Measurements from ENCODE around the gene IL17C. TPM values are rescaled to one million over a fixed set of nuclear protein-coding genes. Genes with fewer than 3 reads are reported as not detected.
"Not testable (repeated sequence)": the region's sequence is repeated elsewhere in the genome, so short reads cannot be mapped to it uniquely, and the experiment has no call there.

Gene IL17C
- polyA plus RNA-seq, 4 donors, result not detected

- DNase-seq (ENCODE audit: low read depth in 4 of 4, low spot score in 3 of 4), result no peak
Observed at GRCh38 chr16:88655733-88656281, 17.4 kb downstream of the IL17C start.

- DNase-seq (ENCODE audit: low read depth in 4 of 4, low spot score in 3 of 4), result no peak
Observed at GRCh38 chr16:88656291-88656980, 18.1 kb downstream of the IL17C start.

- DNase-seq (ENCODE audit: low read depth in 4 of 4, low spot score in 3 of 4), result no peak
Observed at GRCh38 chr16:88657371-88657770, 19.0 kb downstream of the IL17C start.

DNA sequence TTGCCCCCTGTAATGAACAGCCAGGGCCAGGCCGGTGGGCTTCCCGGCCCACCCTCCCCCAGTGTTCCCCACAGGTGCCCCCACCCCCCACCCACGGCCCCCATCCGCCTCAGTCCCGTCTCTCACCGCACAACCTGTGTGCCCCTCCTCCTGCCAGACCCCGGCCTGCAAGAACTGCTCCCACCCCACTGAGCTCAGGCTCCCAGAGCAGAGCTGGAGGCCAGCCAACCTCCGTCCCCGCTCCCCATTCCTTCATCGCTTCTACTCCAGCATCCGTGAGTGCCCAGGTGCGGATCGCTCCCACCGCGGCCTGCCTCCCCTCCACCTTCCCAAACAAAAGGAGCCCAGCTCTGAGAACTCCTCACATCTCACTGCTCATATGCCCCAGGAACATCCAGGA, 20.3 kb downstream of the IL17C start:
- no peak for DNase-seq (ENCODE audit: low read depth in 4 of 4, low spot score in 3 of 4)

GRCh38 chr16:88659160-88659559, 20.8 kb downstream of the IL17C start:
- DNase-seq (ENCODE audit: low read depth in 4 of 4, low spot score in 3 of 4), result no peak

GRCh38 chr16:88661468-88661867, 23.1 kb downstream of the IL17C start:
- DNase-seq (ENCODE audit: low read depth in 4 of 4, low spot score in 3 of 4), result no peak

- DNase-seq (ENCODE audit: low read depth in 4 of 4, low spot score in 3 of 4), result no peak
Observed at GRCh38 chr16:88662222-88662842, 24.0 kb downstream of the IL17C start.

GRCh38 chr16:88662843-88663606, 24.7 kb downstream of the IL17C start, which contains the start of gene MVD:
TSS of gene MVD (minus strand) at chr16:88663091. CDS start at chr16:88663080, 11 bp downstream.
- DNase-seq (ENCODE audit: low read depth in 4 of 4, low spot score in 3 of 4), result peak; percentile 92 to 96 (median 94)

GRCh38 chr16:88665148-88665547, 26.8 kb downstream of the IL17C start:
- DNase-seq (ENCODE audit: low read depth in 4 of 4, low spot score in 3 of 4), result no peak

GRCh38 chr16:88665570-88665969, 27.2 kb downstream of the IL17C start:
- no peak for DNase-seq (ENCODE audit: low read depth in 4 of 4, low spot score in 3 of 4)

GRCh38 chr16:88667461-88667860, 29.1 kb downstream of the IL17C start:
- DNase-seq (ENCODE audit: low read depth in 4 of 4, low spot score in 3 of 4), result no peak

DNA sequence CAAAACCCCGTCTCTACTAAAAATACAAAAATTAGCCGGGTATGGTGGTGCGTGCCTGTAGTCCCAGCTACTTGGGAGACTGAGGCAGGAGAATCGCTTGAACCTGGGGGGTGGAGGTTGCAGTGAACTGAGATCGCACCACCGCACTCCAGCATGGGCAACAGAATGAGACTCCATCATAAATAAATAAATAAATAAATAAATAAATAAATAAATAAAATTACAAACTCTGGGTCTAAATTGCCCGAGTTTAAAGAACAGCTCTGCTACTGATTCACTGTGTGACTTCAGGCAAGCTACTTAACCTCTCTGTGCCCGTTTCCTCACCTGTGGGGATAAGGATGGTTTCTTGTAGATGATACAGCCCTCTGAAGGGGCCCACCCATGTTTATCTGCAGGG, 31.1 kb downstream of the IL17C start:
- not testable (repeated sequence) for DNase-seq (ENCODE audit: low read depth in 4 of 4, low spot score in 3 of 4)

- no peak for DNase-seq (ENCODE audit: low read depth in 4 of 4, low spot score in 3 of 4)
Observed at GRCh38 chr16:88669980-88670379, 31.6 kb downstream of the IL17C start.

- no peak for DNase-seq (ENCODE audit: low read depth in 4 of 4, low spot score in 3 of 4)
Observed at GRCh38 chr16:88671806-88672205, 33.4 kb downstream of the IL17C start.

- no peak for DNase-seq (ENCODE audit: low read depth in 4 of 4, low spot score in 3 of 4)
Observed at GRCh38 chr16:88672776-88673175, 34.4 kb downstream of the IL17C start.

DNA sequence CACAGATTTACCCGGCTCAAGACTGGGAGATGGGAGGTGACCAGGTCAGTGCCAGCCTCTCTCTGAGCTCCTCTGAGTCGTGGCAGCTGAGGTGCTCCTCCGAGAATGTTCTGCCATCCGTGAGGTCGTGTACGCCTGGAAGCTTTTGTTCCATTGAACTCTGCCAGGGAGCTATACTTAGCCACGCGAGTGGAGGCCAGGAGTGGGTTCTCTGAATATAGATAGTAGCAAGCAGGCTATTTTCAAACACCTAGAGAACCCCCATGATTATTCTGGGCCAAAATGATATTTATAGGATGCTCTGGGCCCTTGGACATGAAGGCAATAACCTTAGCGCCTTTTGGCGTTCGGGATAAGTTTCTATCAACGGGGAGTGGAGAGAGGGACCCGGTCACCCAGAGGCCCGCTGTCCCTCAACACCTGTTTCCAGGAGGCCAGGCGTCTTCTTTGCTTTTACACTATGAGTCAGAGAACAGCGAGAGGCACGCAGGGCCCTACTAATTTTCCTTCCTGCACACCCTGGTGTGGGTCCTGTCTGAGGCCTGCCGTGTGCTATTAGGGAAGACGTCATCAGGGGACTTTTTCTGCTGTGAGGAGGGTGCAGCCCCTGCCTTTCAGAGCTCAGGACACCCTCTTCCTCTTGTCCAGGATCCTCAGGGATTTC, 35.5 kb downstream of the IL17C start:
- DNase-seq (ENCODE audit: low read depth in 4 of 4, low spot score in 3 of 4), result no peak

DNA sequence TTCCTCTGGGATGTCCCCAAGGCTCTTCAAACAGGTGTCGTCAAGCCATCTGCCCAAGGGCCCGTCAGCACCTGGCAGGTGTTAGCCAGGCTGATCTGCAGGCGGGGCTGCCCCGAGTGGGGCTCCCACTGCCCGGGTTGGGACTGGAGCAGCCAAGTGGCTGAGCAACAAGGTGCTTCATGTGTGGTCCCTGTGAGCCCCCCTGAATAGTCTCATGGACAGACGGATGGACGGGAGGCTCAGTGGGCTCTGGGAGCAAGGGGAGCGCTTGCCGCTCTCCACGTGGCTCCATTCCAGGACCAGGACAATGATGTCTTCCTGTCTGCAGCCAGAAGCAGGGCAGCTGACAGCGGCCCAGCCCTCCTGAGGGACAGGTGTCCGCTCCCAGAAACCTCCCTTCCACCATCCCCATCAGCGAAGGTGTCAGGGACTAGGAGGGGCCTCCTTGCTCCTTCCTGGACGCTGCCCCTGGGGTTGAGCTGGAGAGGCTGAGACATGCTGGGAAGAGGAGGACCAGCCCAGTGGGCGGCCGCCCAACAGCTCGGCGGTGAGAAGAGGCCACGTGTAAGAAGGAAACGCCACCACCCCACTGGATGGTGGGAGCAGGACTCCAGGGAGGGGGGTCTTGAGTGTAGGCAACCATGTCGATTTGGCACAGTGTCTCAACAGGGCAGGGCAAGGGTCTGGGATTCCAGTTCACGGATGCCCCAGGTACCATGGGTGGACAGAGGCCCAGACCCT, 38.3 kb downstream of the IL17C start:
- no peak for DNase-seq (ENCODE audit: low read depth in 4 of 4, low spot score in 3 of 4)

DNA sequence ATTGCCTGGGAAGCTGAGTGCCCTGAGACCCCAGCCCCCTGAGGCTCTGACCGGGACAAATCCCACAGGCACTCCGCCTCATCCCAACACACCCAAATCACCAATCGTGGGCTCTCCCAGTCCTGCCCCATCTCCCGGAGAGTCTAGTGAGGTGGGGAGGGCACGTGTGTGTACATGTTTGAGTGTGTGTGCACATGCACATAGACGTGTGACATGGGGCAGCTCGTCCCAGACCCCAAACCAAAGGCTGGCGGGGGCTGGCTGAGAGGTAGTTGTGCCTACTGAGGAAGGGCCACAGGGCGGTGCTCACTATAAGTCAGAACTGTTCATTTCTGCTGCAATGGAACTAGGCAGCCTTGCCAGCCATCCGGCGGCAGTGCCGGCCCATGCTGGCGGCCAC, 39.3 kb downstream of the IL17C start:
- no peak for DNase-seq (ENCODE audit: low read depth in 4 of 4, low spot score in 3 of 4)

- no peak for DNase-seq (ENCODE audit: low read depth in 4 of 4, low spot score in 3 of 4)
Observed at GRCh38 chr16:88678224-88678979, 40.0 kb downstream of the IL17C start.

All from left renal pelvis (tissue), 4 donors.